HG02981 (cell line): ENCODE measurements around the gene ELL.

ENCODE experiments used
- ATAC-seq: cut with Tn5 transposase; IDR thresholded peaks from one replicate; pipeline ENCODE4 v1.9.1; 2021; ENCODE audit warnings: mild to moderate bottlenecking, moderate library complexity; ENCODE audit not compliant: unreplicated experiment

The ELL gene

GRCh38 chr19:18474366-18474887 lies 47.4 kb downstream of the ELL start:
- no peak for ATAC-seq

GRCh38 chr19:18473706-18474087 lies 48.2 kb downstream of the ELL start:
- ATAC-seq, result no peak

- no peak for ATAC-seq
Observed at GRCh38 chr19:18473003-18473705, 48.7 kb downstream of the ELL start.

GRCh38 chr19:18470787-18471186 lies 51.1 kb downstream of the ELL start:
- ATAC-seq, result no peak

GRCh38 chr19:18469069-18469846 lies 52.6 kb downstream of the ELL start:
- ATAC-seq, result no peak

- no peak for ATAC-seq
Observed at GRCh38 chr19:18468517-18468916, 53.4 kb downstream of the ELL start.

GRCh38 chr19:18467978-18468377 lies 53.9 kb downstream of the ELL start:
- ATAC-seq, result no peak

GRCh38 chr19:18466354-18466753 lies 55.5 kb downstream of the ELL start:
- ATAC-seq, result no peak

GRCh38 chr19:18465964-18466339 lies 55.9 kb downstream of the ELL start:
- no peak for ATAC-seq

- no peak for ATAC-seq
Observed at GRCh38 chr19:18465214-18465963, 56.5 kb downstream of the ELL start.

- ATAC-seq, result no peak
Observed at GRCh38 chr19:18464646-18465045, 57.2 kb downstream of the ELL start.

- no peak for ATAC-seq
Observed at GRCh38 chr19:18461471-18461870, 60.4 kb downstream of the ELL start.

GRCh38 chr19:18460900-18461299 lies 61.0 kb downstream of the ELL start:
- ATAC-seq, result no peak

- ATAC-seq, result no peak
Observed at GRCh38 chr19:18457483-18458331, 64.2 kb downstream of the ELL start.

- no peak for ATAC-seq
Observed at GRCh38 chr19:18456974-18457373, 64.9 kb downstream of the ELL start.

- no peak for ATAC-seq
Observed at GRCh38 chr19:18456279-18456678, 65.6 kb downstream of the ELL start.

GRCh38 chr19:18453269-18454024 lies 68.4 kb downstream of the ELL start:
- ATAC-seq, result no peak

GRCh38 chr19:18452386-18452785 lies 69.5 kb downstream of the ELL start:
- ATAC-seq, result no peak

- ATAC-seq, result peak; percentile 37
Observed at GRCh38 chr19:18450931-18451836, 70.7 kb downstream of the ELL start.
